Measurements from ENCODE around the gene TNS1.

GRCh38 chr2:217929272-217929671, 73.5 kb downstream of the TNS1 start:
- TF ChIP-seq, protein P1, sequence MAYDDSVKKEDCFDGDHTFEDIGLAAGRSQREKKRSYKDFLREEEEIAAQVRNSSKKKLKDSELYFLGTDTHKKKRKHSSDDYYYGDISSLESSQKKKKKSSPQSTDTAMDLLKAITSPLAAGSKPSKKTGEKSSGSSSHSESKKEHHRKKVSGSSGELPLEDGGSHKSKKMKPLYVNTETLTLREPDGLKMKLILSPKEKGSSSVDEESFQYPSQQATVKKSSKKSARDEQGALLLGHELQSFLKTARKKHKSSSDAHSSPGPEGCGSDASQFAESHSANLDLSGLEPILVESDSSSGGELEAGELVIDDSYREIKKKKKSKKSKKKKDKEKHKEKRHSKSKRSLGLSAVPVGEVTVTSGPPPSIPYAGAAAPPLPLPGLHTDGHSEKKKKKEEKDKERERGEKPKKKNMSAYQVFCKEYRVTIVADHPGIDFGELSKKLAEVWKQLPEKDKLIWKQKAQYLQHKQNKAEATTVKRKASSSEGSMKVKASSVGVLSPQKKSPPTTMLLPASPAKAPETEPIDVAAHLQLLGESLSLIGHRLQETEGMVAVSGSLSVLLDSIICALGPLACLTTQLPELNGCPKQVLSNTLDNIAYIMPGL (CRISPR knock-in tag; IDR thresholded peaks at IDR 0.05) = no peak
- no peak for TF ChIP-seq ZC3H11A (IDR thresholded peaks at IDR 0.05; ENCODE audit: low read depth, low read length)

Data from K562 (cell line).